ENCODE measurements around the gene CEBPG. TPM values are rescaled to one million over a fixed set of nuclear protein-coding genes. Genes with fewer than 3 reads are reported as not detected.

CEBPG gene
- total RNA-seq, 1 donor from 2014 or later = 28.4 TPM

- DNase-seq (ENCODE audit: low read depth) = no peak
Observed at GRCh38 chr19:33394723-33395560, 21.4 kb downstream of the CEBPG start.

GRCh38 chr19:33395561-33396550 is 22.3 kb downstream of the CEBPG start:
- no peak for DNase-seq (ENCODE audit: low read depth)

GRCh38 chr19:33396701-33397535 is 23.4 kb downstream of the CEBPG start:
- DNase-seq (ENCODE audit: low read depth) = no peak

- no peak for DNase-seq (ENCODE audit: low read depth)
Observed at GRCh38 chr19:33397536-33398360, 24.2 kb downstream of the CEBPG start.

- DNase-seq (ENCODE audit: low read depth) = no peak
Observed at GRCh38 chr19:33398361-33399060, 25.0 kb downstream of the CEBPG start.

GRCh38 chr19:33399081-33399744 is 25.7 kb downstream of the CEBPG start:
- DNase-seq (ENCODE audit: low read depth) = no peak

GRCh38 chr19:33399745-33400681 is 26.5 kb downstream of the CEBPG start:
- no peak for DNase-seq (ENCODE audit: low read depth)

- DNase-seq (ENCODE audit: low read depth) = no peak
Observed at GRCh38 chr19:33400856-33401682, 27.6 kb downstream of the CEBPG start.

GRCh38 chr19:33401683-33402420 is 28.3 kb downstream of the CEBPG start:
- no peak for DNase-seq (ENCODE audit: low read depth)

GRCh38 chr19:33402421-33403220 is 29.1 kb downstream of the CEBPG start:
- DNase-seq (ENCODE audit: low read depth) = no peak

- no peak for DNase-seq (ENCODE audit: low read depth)
Observed at GRCh38 chr19:33403221-33403972, 29.9 kb downstream of the CEBPG start.

- no peak for DNase-seq (ENCODE audit: low read depth)
Observed at GRCh38 chr19:33403973-33404304, 30.4 kb downstream of the CEBPG start.

- no peak for DNase-seq (ENCODE audit: low read depth)
Observed at GRCh38 chr19:33404506-33405253, 31.2 kb downstream of the CEBPG start.

- DNase-seq (ENCODE audit: low read depth) = no peak
Observed at GRCh38 chr19:33405254-33405552, 31.7 kb downstream of the CEBPG start.

Data from renal cortical epithelial cell (primary cell).